CD4-positive, alpha-beta T cell (primary cell): ENCODE data around the gene CCND3. TPM values are rescaled to one million over a fixed set of nuclear protein-coding genes. Genes with fewer than 3 reads are reported as not detected.

Source experiments
- ATAC-seq: fragments of 200-7000 bp; cut with Tn5 transposase; one replicate; pipeline ENCODE4 v1.10.0; 2022; ENCODE audit warnings: mild to moderate bottlenecking; ENCODE audit not compliant: poor library complexity
- CTCF ChIA-PET: fragments of 350-600 bp; sonication (Branson Sonifier 250); formaldehyde crosslinking; loops from one replicate; lab custom pipeline; 2021; ENCODE audit warnings: antibody characterized with exemption, inconsistent platforms; lab: Charles Lee
- POLR2A ChIA-PET: fragments of 350-600 bp; sonication (Branson Sonifier 250); formaldehyde crosslinking; loops from one replicate; lab custom pipeline; 2021; ENCODE audit warnings: antibody characterized with exemption, inconsistent platforms; lab: Charles Lee
- DNase-seq, 14 experiments: peaks; one replicate each; pipeline ENCODE4 v3.0.0-alpha.2; 2013 to 2020; ENCODE audit warnings: mixed read lengths in 2 of 14
- H3K27ac ChIP-seq, 2 donors: one replicate each; pipeline versions ENCODE4 v1.5.1 to v1.7.0; 2013; ENCODE audit warnings: low read length in 2 of 2, low read depth in 1 of 2, mild to moderate bottlenecking in 1 of 2
- H3K27me3 ChIP-seq, 2 experiments: 1 replicate in 1 of 2; 2 replicates in 1 of 2; pipeline versions ENCODE4 v1.6.1 to v1.7.0; 2013; ENCODE audit warnings: low read length in 2 of 2, control low read depth in 1 of 2, mild to moderate bottlenecking in 1 of 2, moderate library complexity in 1 of 2; ENCODE audit not compliant: insufficient read depth in 2 of 2, control insufficient read depth in 1 of 2
- H3K36me3 ChIP-seq: one replicate; pipeline ENCODE4 v1.6.1; 2013; ENCODE audit warnings: low read length, control low read depth; ENCODE audit not compliant: insufficient read depth
- H3K4me1 ChIP-seq: one replicate; pipeline ENCODE4 v1.6.1; 2013; ENCODE audit warnings: low read length, control low read depth; ENCODE audit not compliant: insufficient read depth
- H3K4me3 ChIP-seq: one replicate; pipeline ENCODE4 v1.5.1; 2013; ENCODE audit warnings: mild to moderate bottlenecking, low read length, moderate library complexity
- H3K9me3 ChIP-seq, 2 experiments: 1 replicate in 1 of 2; 2 replicates in 1 of 2; pipeline versions ENCODE4 v1.6.1 to v1.7.0; 2013; ENCODE audit warnings: low read length in 2 of 2, mild to moderate bottlenecking in 2 of 2, control low read depth in 1 of 2, moderate library complexity in 1 of 2; ENCODE audit not compliant: control insufficient read depth in 1 of 2, insufficient read depth in 1 of 2
- H3K27ac Mint-ChIP-seq: one replicate; pipeline ENCODE4 v1.8.0; 2020; ENCODE audit warnings: mixed read lengths
- H3K27me3 Mint-ChIP-seq: one replicate; pipeline ENCODE4 v1.8.0; 2021; ENCODE audit warnings: mixed read lengths
- H3K36me3 Mint-ChIP-seq: one replicate; pipeline ENCODE4 v1.8.0; 2021; ENCODE audit warnings: low read depth, mixed read lengths
- H3K4me1 Mint-ChIP-seq: one replicate; pipeline ENCODE4 v1.8.0; 2021; ENCODE audit warnings: low read depth, mixed read lengths
- H3K4me3 Mint-ChIP-seq: one replicate; pipeline ENCODE4 v1.8.0; 2020; ENCODE audit warnings: mild to moderate bottlenecking, mixed read lengths
- H3K9me3 Mint-ChIP-seq: one replicate; pipeline ENCODE4 v1.8.0; 2020; ENCODE audit warnings: mixed read lengths
- CTCF ChIP-seq: fragments of 200-600 bp; IDR thresholded peaks from one replicate; pipeline ENCODE4 v1.8.0; 2022; ENCODE audit warnings: antibody characterized with exemption, mild to moderate bottlenecking
- intact Hi-C, 2 experiments: fragments of 100-400 bp; cut with DNase I in 1 of 2; cut with micrococcal nuclease in 1 of 2; formaldehyde crosslinking; loops; one replicate each; pipeline versions ENCODE4 v1.15.1 to v1.9.0; 2023 to 2025; cut with DNase I, micrococcal nuclease
- total RNA-seq, 174 experiments: library from RNA in 2 of 174; stranded (reverse) in 2 of 174; gene quantifications; one replicate each; pipeline ENCODE4 v1.2.3 and lab custom pipeline; 2021 to 2026

Gene CCND3
- total RNA-seq, 2 experiments from 2014 or later, result 247 to 248 TPM

- POLR2A ChIA-PET, result interaction anchor here (1.4 kb wide), 1 partner anchor 34 kb away, joined by 6 read pairs; no protein-coding TSS in a partner anchor
- no peak for TF ChIP-seq CTCF
Measured at GRCh38 chr6:41972826-41973225, 31.2 kb upstream of the CCND3 start.

GRCh38 chr6:41970436-41970846 lies 28.8 kb upstream of the CCND3 start:
- Mint-ChIP-seq H3K4me1 (peaks cover 77% of the 10 kb centered on the region), H3K36me3 (peaks cover 74% of the 10 kb centered on the region)

More at GRCh38 chr6:41972826-41973225, 31.2 kb upstream of the CCND3 start:
- CTCF ChIA-PET, result interaction anchor here (0.6 kb wide), 1 partner anchor 33 kb away, joined by 3 read pairs; no protein-coding TSS in a partner anchor
- H3K27me3 ChIP-seq, result no peaks in the 10 kb centered on the region
- H3K9me3 Mint-ChIP-seq, result no peaks in the 10 kb centered on the region
- no peak overlapping the region for H3K27ac ChIP-seq
- DNase-seq, result no peak
- H3K4me3 Mint-ChIP-seq, result no peak overlapping the region
- no peak for ATAC-seq
- no peak overlapping the region for H3K4me3 ChIP-seq
- H3K36me3 ChIP-seq, result peaks cover 17% of the 10 kb centered on the region
- H3K4me1 Mint-ChIP-seq, result peaks cover 68% of the 10 kb centered on the region
- peak overlapping the region; percentile 90 for H3K27ac Mint-ChIP-seq
- H3K4me1 ChIP-seq, result peaks cover 75% of the 10 kb centered on the region
- H3K9me3 ChIP-seq, result no peaks in the 10 kb centered on the region
- H3K27me3 Mint-ChIP-seq, result no peaks in the 10 kb centered on the region
- peaks cover 71% of the 10 kb centered on the region for H3K36me3 Mint-ChIP-seq
- intact Hi-C loops, result no loop called here

More at GRCh38 chr6:41970436-41970846, 28.8 kb upstream of the CCND3 start:
- Mint-ChIP-seq H3K9me3 (no peaks in the 10 kb centered on the region), H3K27me3 (no peaks in the 10 kb centered on the region), H3K4me3 (peak overlapping the region; percentile 26), H3K27ac (peak overlapping the region; percentile 89)
- H3K4me1 ChIP-seq, result peaks cover 62% of the 10 kb centered on the region
- H3K36me3 ChIP-seq, result peaks cover 28% of the 10 kb centered on the region
- peak overlapping the region in 1 of 2 donors; percentile 4 for H3K27ac ChIP-seq
- intact Hi-C loops, result no loop called here
- ChIA-PET POLR2A (no interaction called here), CTCF (no interaction called here)
- no peaks in the 10 kb centered on the region for H3K27me3 ChIP-seq
- DNase-seq (peak in 4 of 14 experiments; percentile 16 to 70 (median 43)), ATAC-seq (peak; percentile 60)
- H3K4me3 ChIP-seq, result no peak overlapping the region
- H3K9me3 ChIP-seq, result no peaks in the 10 kb centered on the region
- TF ChIP-seq CTCF, result no peak
